Hepatocyte (in vitro differentiated cells): Measurements from ENCODE around the gene SPACA7. TPM values are rescaled to one million over a fixed set of nuclear protein-coding genes. Genes with fewer than 3 reads are reported as not detected.

Source experiments
- DNase-seq: peaks from one replicate; pipeline ENCODE4 v3.0.0-alpha.2; 2016; ENCODE audit warnings: low spot score
- H2AFZ ChIP-seq: fragments of 200-600 bp; sonication (generic); 2 replicates; pipeline ENCODE4 v1.6.0; 2016; ENCODE audit warnings: antibody characterized with exemption, mild to moderate bottlenecking
- H3K27ac ChIP-seq: fragments of 200-600 bp; sonication (generic); 2 replicates; pipeline ENCODE4 v1.5.1; 2016; ENCODE audit warnings: mild to moderate bottlenecking
- H3K27me3 ChIP-seq: fragments of 200-600 bp; sonication (generic); 2 replicates; pipeline ENCODE4 v1.6.1; 2016
- H3K36me3 ChIP-seq: fragments of 200-600 bp; sonication (generic); replicated peaks from 2 replicates; pipeline ENCODE4 v1.5.1; 2016; ENCODE audit warnings: low read depth; ENCODE audit not compliant: insufficient read depth
- H3K4me1 ChIP-seq: fragments of 200-600 bp; sonication (generic); 2 replicates; pipeline ENCODE4 v1.5.1; 2016; ENCODE audit warnings: mild to moderate bottlenecking, moderate library complexity; ENCODE audit not compliant: insufficient read depth
- H3K4me2 ChIP-seq: fragments of 200-600 bp; sonication (generic); 2 replicates; pipeline ENCODE4 v1.6.0; 2016
- H3K4me3 ChIP-seq: fragments of 200-600 bp; sonication (generic); 2 replicates; pipeline ENCODE4 v1.5.1; 2016; ENCODE audit warnings: mild to moderate bottlenecking
- H3K79me2 ChIP-seq: fragments of 200-600 bp; sonication (generic); 2 replicates; pipeline ENCODE4 v1.6.0; 2017; ENCODE audit warnings: mild to moderate bottlenecking
- H3K9me2 ChIP-seq: fragments of 200-600 bp; sonication (generic); replicated peaks from 2 replicates; pipeline ENCODE4 v1.6.0; 2017; ENCODE audit warnings: mild to moderate bottlenecking; ENCODE audit not compliant: insufficient read depth
- H3K9me3 ChIP-seq: fragments of 200-600 bp; sonication (generic); 2 replicates; pipeline ENCODE4 v1.5.1; 2016; ENCODE audit warnings: low read depth, mild to moderate bottlenecking
- H4K20me1 ChIP-seq: fragments of 200-600 bp; sonication (generic); 2 replicates; pipeline ENCODE4 v1.6.0; 2016; ENCODE audit warnings: mild to moderate bottlenecking; ENCODE audit not compliant: insufficient read depth, poor library complexity, severe bottlenecking
- EZH2 ChIP-seq: fragments of 200-600 bp; sonication (generic); IDR thresholded peaks from 2 replicates; pipeline ENCODE4 v1.6.1; 2016; ENCODE audit warnings: antibody characterized with exemption, mild to moderate bottlenecking, borderline replicate concordance
- EZH2phosphoT487 ChIP-seq: fragments of 200-600 bp; sonication (generic); IDR thresholded peaks from one replicate; pipeline ENCODE4 v1.6.1; 2018; ENCODE audit warnings: antibody characterized with exemption, mild to moderate bottlenecking, low read depth, moderate library complexity; ENCODE audit not compliant: unreplicated experiment, severe bottlenecking
- WGBS: methylation state at CpG from one replicate; pipeline ENCODE4 v1.1.6; 2016; ENCODE audit warnings: low lambda C conversion rate; ENCODE audit errors: missing lambda C conversion rate; 5-methylcytosine and 5-hydroxymethylcytosine counted together
- polyA plus RNA-seq: library from polyadenylated mRNA; unstranded; fragments of >200 nt; fragmentation: Nextera tagmentation; extraction: Ambion mirVana; gene quantifications from 2 replicates; pipeline ENCODE4 v1.2.1, GENCODE V29; 2016
- total RNA-seq: library from RNA; depleted of rRNA; stranded (reverse); fragments of >200 nt; gene quantifications from 2 replicates; pipeline ENCODE4 v1.2.3, GENCODE V29; 2014
- TF ChIP-seq, protein P1 (sequence below): fragments of 200-600 bp; sonication (generic); IDR thresholded peaks from 2 replicates; pipeline ENCODE4 v1.5.1; 2016; ENCODE audit warnings: antibody characterized with exemption, mild to moderate bottlenecking; ENCODE audit not compliant: poor library complexity

Gene SPACA7
- total and polyA plus RNA-seq, 2 experiments from 2014 or later, result not detected

GRCh38 chr13:112335135-112335534 is 41.0 kb upstream of the SPACA7 start:
- Histone ChIP-seq H3K4me2 (no peak overlapping the region), H3K36me3 (no peaks in the 10 kb centered on the region), H3K79me2 (no peaks in the 10 kb centered on the region), H3K4me3 (no peak overlapping the region), H4K20me1 (no peaks in the 10 kb centered on the region), H3K27me3 (no peaks in the 10 kb centered on the region), H3K9me2 (no peaks in the 10 kb centered on the region), H3K27ac (no peak overlapping the region), H3K9me3 (no peaks in the 10 kb centered on the region), H3K4me1 (no peaks in the 10 kb centered on the region), H2AFZ (no peak overlapping the region)
- DNase-seq, result no peak
- no peak for TF ChIP-seq EZH2
- TF ChIP-seq, protein P1, sequence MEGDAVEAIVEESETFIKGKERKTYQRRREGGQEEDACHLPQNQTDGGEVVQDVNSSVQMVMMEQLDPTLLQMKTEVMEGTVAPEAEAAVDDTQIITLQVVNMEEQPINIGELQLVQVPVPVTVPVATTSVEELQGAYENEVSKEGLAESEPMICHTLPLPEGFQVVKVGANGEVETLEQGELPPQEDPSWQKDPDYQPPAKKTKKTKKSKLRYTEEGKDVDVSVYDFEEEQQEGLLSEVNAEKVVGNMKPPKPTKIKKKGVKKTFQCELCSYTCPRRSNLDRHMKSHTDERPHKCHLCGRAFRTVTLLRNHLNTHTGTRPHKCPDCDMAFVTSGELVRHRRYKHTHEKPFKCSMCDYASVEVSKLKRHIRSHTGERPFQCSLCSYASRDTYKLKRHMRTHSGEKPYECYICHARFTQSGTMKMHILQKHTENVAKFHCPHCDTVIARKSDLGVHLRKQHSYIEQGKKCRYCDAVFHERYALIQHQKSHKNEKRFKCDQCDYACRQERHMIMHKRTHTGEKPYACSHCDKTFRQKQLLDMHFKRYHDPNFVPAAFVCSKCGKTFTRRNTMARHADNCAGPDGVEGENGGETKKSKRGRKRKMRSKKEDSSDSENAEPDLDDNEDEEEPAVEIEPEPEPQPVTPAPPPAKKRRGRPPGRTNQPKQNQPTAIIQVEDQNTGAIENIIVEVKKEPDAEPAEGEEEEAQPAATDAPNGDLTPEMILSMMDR, result no peak
- TF ChIP-seq EZH2phosphoT487, result no peak
- WGBS, result 78% methylated on average over 9 of the region's 9 CpGs

- H3K4me2 ChIP-seq, result no peak overlapping the region
- H2AFZ ChIP-seq, result no peak overlapping the region
- H3K36me3 ChIP-seq, result no peaks in the 10 kb centered on the region
- TF ChIP-seq EZH2 (no peak), EZH2phosphoT487 (no peak)
- TF ChIP-seq, protein P1, result no peak
- H3K4me1 ChIP-seq, result no peaks in the 10 kb centered on the region
- no peak overlapping the region for H3K4me3 ChIP-seq
- 69% methylated on average over 2 of the region's 3 CpGs for WGBS
- no peaks in the 10 kb centered on the region for H4K20me1 ChIP-seq
- no peak for DNase-seq
- H3K79me2 ChIP-seq, result no peaks in the 10 kb centered on the region
- H3K27me3 ChIP-seq, result peaks cover 35% of the 10 kb centered on the region
- H3K9me3 ChIP-seq, result no peaks in the 10 kb centered on the region
- H3K27ac ChIP-seq, result no peak overlapping the region
- H3K9me2 ChIP-seq, result no peaks in the 10 kb centered on the region
Measured at GRCh38 chr13:112341446-112341845, 34.7 kb upstream of the SPACA7 start.

DNA sequence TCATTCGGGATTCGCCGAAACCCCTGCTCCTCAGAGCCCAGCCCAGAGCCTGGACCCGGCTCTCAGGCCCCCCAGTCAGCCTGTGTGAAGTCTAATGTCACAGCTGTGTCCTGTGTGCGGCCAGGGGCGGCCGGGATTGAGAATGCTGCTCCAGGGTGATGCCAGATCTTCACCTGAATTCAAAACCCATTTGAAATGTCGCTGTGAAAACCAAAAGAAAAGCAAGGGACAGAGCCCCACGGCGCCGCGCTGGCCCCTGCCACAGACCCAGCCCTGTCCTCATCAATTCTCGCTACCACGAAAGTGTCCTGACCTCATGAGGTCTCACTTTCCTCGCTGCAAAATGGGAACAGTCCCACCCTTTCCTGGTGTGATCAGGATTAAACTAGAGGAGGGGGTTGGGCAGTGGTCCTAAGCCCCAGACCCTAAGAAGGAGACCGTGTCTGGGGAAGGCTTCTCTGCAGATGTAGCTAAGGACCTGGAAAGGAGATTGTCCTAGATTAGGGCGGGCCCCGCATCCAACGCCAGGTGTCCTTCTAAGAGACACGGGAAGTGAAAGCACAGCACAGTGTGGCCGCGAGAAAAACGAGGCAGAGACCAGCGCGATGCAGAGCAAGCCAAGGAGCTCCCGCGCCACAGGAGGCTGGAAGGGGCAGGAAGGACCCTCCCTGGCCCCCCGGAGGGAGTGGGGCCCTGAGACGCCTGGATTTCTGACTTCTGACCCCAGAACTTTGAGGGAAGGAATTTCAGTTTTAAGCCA is 34.0 kb upstream of the SPACA7 start:
- Histone ChIP-seq H3K4me1 (no peaks in the 10 kb centered on the region), H3K27ac (no peak overlapping the region), H3K9me2 (no peaks in the 10 kb centered on the region), H4K20me1 (no peaks in the 10 kb centered on the region), H2AFZ (no peak overlapping the region), H3K4me2 (no peak overlapping the region), H3K79me2 (no peaks in the 10 kb centered on the region), H3K9me3 (no peaks in the 10 kb centered on the region), H3K27me3 (peaks cover 42% of the 10 kb centered on the region), H3K4me3 (no peak overlapping the region), H3K36me3 (no peaks in the 10 kb centered on the region)
- WGBS, result 86% methylated on average over 29 of the region's 29 CpGs
- DNase-seq, result no peak
- TF ChIP-seq EZH2 (no peak), EZH2phosphoT487 (no peak)
- TF ChIP-seq, protein P1, result no peak
